ENCODE data around the gene ZBTB4.
"Not testable (repeated sequence)": the region's sequence is repeated elsewhere in the genome, so short reads cannot be mapped to it uniquely, and the experiment has no call there.

Gene ZBTB4

GRCh38 chr17:7474767-7475166 lies 4.7 kb downstream of the ZBTB4 start:
- H3K4me3 ChIP-seq; H3K4me1 ChIP-seq; in situ Hi-C loops (cut with MboI; ENCODE audit: low sequenced_read_pairs); DNase-seq (ENCODE audit: low spot score in 2 of 2); H3K36me3 ChIP-seq (replicated peaks); H3K9me3 ChIP-seq; H3K27me3 ChIP-seq (ENCODE audit: low read depth): not testable (repeated sequence)

- peaks cover 4% of the 10 kb centered on the region for H3K36me3 ChIP-seq (replicated peaks)
- no peak overlapping the region for H3K4me3 ChIP-seq
- no peaks in the 10 kb centered on the region for H3K4me1 ChIP-seq
- in situ Hi-C loops (cut with MboI; ENCODE audit: low sequenced_read_pairs), result no loop called here
- no peak for DNase-seq (ENCODE audit: low spot score in 2 of 2)
- no peaks in the 10 kb centered on the region for H3K9me3 ChIP-seq
- H3K27me3 ChIP-seq (ENCODE audit: low read depth), result no peaks in the 10 kb centered on the region
Measured at GRCh38 chr17:7471729-7472128, 7.7 kb downstream of the ZBTB4 start.

GRCh38 chr17:7470457-7470973 lies 8.9 kb downstream of the ZBTB4 start:
- in situ Hi-C loops (cut with MboI; ENCODE audit: low sequenced_read_pairs), result not testable (repeated sequence)

GRCh38 chr17:7469843-7470242 lies 9.6 kb downstream of the ZBTB4 start:
- not testable (repeated sequence) for DNase-seq (ENCODE audit: low spot score in 2 of 2)

More at GRCh38 chr17:7470457-7470973, 8.9 kb downstream of the ZBTB4 start:
- DNase-seq (ENCODE audit: low spot score in 2 of 2); H3K4me1 ChIP-seq; H3K36me3 ChIP-seq (replicated peaks); H3K4me3 ChIP-seq; H3K9me3 ChIP-seq; H3K27me3 ChIP-seq (ENCODE audit: low read depth): not testable (repeated sequence)

GRCh38 chr17:7468804-7469389 lies 10.5 kb downstream of the ZBTB4 start:
- Histone ChIP-seq H3K9me3 (no peaks in the 10 kb centered on the region), H3K27me3 (ENCODE audit: low read depth) (no peaks in the 10 kb centered on the region), H3K4me3 (no peak overlapping the region), H3K4me1 (no peaks in the 10 kb centered on the region), H3K36me3 (replicated peaks) (peaks cover 10% of the 10 kb centered on the region)
- in situ Hi-C loops (cut with MboI; ENCODE audit: low sequenced_read_pairs), result no loop called here
- no peak for DNase-seq (ENCODE audit: low spot score in 2 of 2)

More at GRCh38 chr17:7469843-7470242, 9.6 kb downstream of the ZBTB4 start:
- in situ Hi-C loops (cut with MboI; ENCODE audit: low sequenced_read_pairs); H3K4me1 ChIP-seq; H3K9me3 ChIP-seq; H3K36me3 ChIP-seq (replicated peaks); H3K4me3 ChIP-seq; H3K27me3 ChIP-seq (ENCODE audit: low read depth): not testable (repeated sequence)

- Histone ChIP-seq H3K9me3 (no peaks in the 10 kb centered on the region), H3K27me3 (ENCODE audit: low read depth) (no peaks in the 10 kb centered on the region), H3K4me3 (no peak overlapping the region), H3K4me1 (no peaks in the 10 kb centered on the region), H3K36me3 (replicated peaks) (peaks cover 16% of the 10 kb centered on the region)
- no peak for DNase-seq (ENCODE audit: low spot score in 2 of 2)
- in situ Hi-C loops (cut with MboI; ENCODE audit: low sequenced_read_pairs), result no loop called here
Measured at GRCh38 chr17:7468290-7468689, 11.1 kb downstream of the ZBTB4 start.

- Histone ChIP-seq H3K36me3 (replicated peaks) (peaks cover 23% of the 10 kb centered on the region), H3K27me3 (ENCODE audit: low read depth) (no peaks in the 10 kb centered on the region), H3K4me3 (no peak overlapping the region), H3K4me1 (no peaks in the 10 kb centered on the region), H3K9me3 (no peaks in the 10 kb centered on the region)
- DNase-seq (ENCODE audit: low spot score in 2 of 2), result no peak
- in situ Hi-C loops (cut with MboI; ENCODE audit: low sequenced_read_pairs), result no loop called here
Measured at GRCh38 chr17:7467498-7467897, 11.9 kb downstream of the ZBTB4 start.

- H3K4me1 ChIP-seq, result no peaks in the 10 kb centered on the region
- H3K9me3 ChIP-seq, result no peaks in the 10 kb centered on the region
- DNase-seq (ENCODE audit: low spot score in 2 of 2), result no peak
- in situ Hi-C loops (cut with MboI; ENCODE audit: low sequenced_read_pairs), result no loop called here
- no peaks in the 10 kb centered on the region for H3K27me3 ChIP-seq (ENCODE audit: low read depth)
- H3K4me3 ChIP-seq, result no peak overlapping the region
- peaks cover 23% of the 10 kb centered on the region for H3K36me3 ChIP-seq (replicated peaks)
Measured at GRCh38 chr17:7466639-7467341, 12.6 kb downstream of the ZBTB4 start.

GRCh38 chr17:7466318-7466638 lies 13.2 kb downstream of the ZBTB4 start:
- peaks cover 23% of the 10 kb centered on the region for H3K36me3 ChIP-seq (replicated peaks)
- H3K9me3 ChIP-seq, result no peaks in the 10 kb centered on the region
- DNase-seq (ENCODE audit: low spot score in 2 of 2), result no peak
- in situ Hi-C loops (cut with MboI; ENCODE audit: low sequenced_read_pairs), result no loop called here
- H3K4me1 ChIP-seq, result no peaks in the 10 kb centered on the region
- H3K27me3 ChIP-seq (ENCODE audit: low read depth), result no peaks in the 10 kb centered on the region
- H3K4me3 ChIP-seq, result no peak overlapping the region

- in situ Hi-C loops (cut with MboI; ENCODE audit: low sequenced_read_pairs), result no loop called here
- Histone ChIP-seq H3K9me3 (no peaks in the 10 kb centered on the region), H3K4me1 (no peaks in the 10 kb centered on the region), H3K36me3 (replicated peaks) (peaks cover 23% of the 10 kb centered on the region), H3K27me3 (ENCODE audit: low read depth) (no peaks in the 10 kb centered on the region), H3K4me3 (no peak overlapping the region)
- DNase-seq (ENCODE audit: low spot score in 2 of 2), result no peak
Measured at GRCh38 chr17:7465597-7466275, 13.7 kb downstream of the ZBTB4 start.

- Histone ChIP-seq H3K4me1 (no peaks in the 10 kb centered on the region), H3K27me3 (ENCODE audit: low read depth) (no peaks in the 10 kb centered on the region), H3K9me3 (no peaks in the 10 kb centered on the region), H3K4me3 (no peak overlapping the region), H3K36me3 (replicated peaks) (peaks cover 23% of the 10 kb centered on the region)
- in situ Hi-C loops (cut with MboI; ENCODE audit: low sequenced_read_pairs), result no loop called here
- DNase-seq (ENCODE audit: low spot score in 2 of 2), result no peak
Measured at GRCh38 chr17:7464081-7464480, 15.3 kb downstream of the ZBTB4 start.

GRCh38 chr17:7463372-7463846 lies 16.0 kb downstream of the ZBTB4 start:
- Histone ChIP-seq H3K36me3 (replicated peaks) (peaks cover 23% of the 10 kb centered on the region), H3K4me3 (no peak overlapping the region), H3K9me3 (no peaks in the 10 kb centered on the region), H3K27me3 (ENCODE audit: low read depth) (no peaks in the 10 kb centered on the region), H3K4me1 (no peaks in the 10 kb centered on the region)
- in situ Hi-C loops (cut with MboI; ENCODE audit: low sequenced_read_pairs), result no loop called here
- DNase-seq (ENCODE audit: low spot score in 2 of 2), result no peak

- no peak for DNase-seq (ENCODE audit: low spot score in 2 of 2)
- peaks cover 23% of the 10 kb centered on the region for H3K36me3 ChIP-seq (replicated peaks)
- in situ Hi-C loops (cut with MboI; ENCODE audit: low sequenced_read_pairs), result no loop called here
Measured at GRCh38 chr17:7462474-7463371, 16.7 kb downstream of the ZBTB4 start.

More at GRCh38 chr17:7462474-7463371, 16.7 kb downstream of the ZBTB4 start:
- H3K9me3 ChIP-seq, result no peaks in the 10 kb centered on the region
- H3K4me1 ChIP-seq, result no peaks in the 10 kb centered on the region
- H3K4me3 ChIP-seq, result no peak overlapping the region
- no peaks in the 10 kb centered on the region for H3K27me3 ChIP-seq (ENCODE audit: low read depth)
